GM19324 (cell line): ENCODE data around the gene PLK5.
"Not testable (repeated sequence)": the region's sequence is repeated elsewhere in the genome, so short reads cannot be mapped to it uniquely, and the experiment has no call there.

ENCODE experiments used
- ATAC-seq: cut with Tn5 transposase; IDR thresholded peaks from one replicate; pipeline ENCODE4 v1.9.1; 2021; ENCODE audit warnings: mild to moderate bottlenecking, moderate library complexity; ENCODE audit not compliant: unreplicated experiment, low FRiP score

PLK5 gene

GRCh38 chr19:1491114-1491848 is 32.6 kb upstream of the PLK5 start, which contains the start of gene REEP6:
REEP6 (plus strand) TSS chr19:1491181; CDS start chr19:1491270, 89 bp downstream.
- no peak for ATAC-seq

- no peak for ATAC-seq
Measured at GRCh38 chr19:1491849-1492170, 32.1 kb upstream of the PLK5 start.

- no peak for ATAC-seq
Measured at GRCh38 chr19:1492474-1493006, 31.3 kb upstream of the PLK5 start.

GRCh38 chr19:1494115-1494815 is 29.6 kb upstream of the PLK5 start:
- ATAC-seq = no peak

- ATAC-seq = no peak
Measured at GRCh38 chr19:1495051-1495798, 28.7 kb upstream of the PLK5 start.

- no peak for ATAC-seq
Measured at GRCh38 chr19:1495799-1496713, 27.8 kb upstream of the PLK5 start.

GRCh38 chr19:1496714-1497577 is 26.9 kb upstream of the PLK5 start:
- no peak for ATAC-seq

GRCh38 chr19:1497578-1498235 is 26.2 kb upstream of the PLK5 start:
- no peak for ATAC-seq

GRCh38 chr19:1499231-1499630 is 24.6 kb upstream of the PLK5 start:
- ATAC-seq = not testable (repeated sequence)

- no peak for ATAC-seq
Measured at GRCh38 chr19:1501200-1501595, 22.7 kb upstream of the PLK5 start.

- no peak for ATAC-seq
Measured at GRCh38 chr19:1502433-1503088, 21.3 kb upstream of the PLK5 start.

- ATAC-seq = no peak
Measured at GRCh38 chr19:1503089-1503924, 20.6 kb upstream of the PLK5 start.

- ATAC-seq = no peak
Measured at GRCh38 chr19:1503925-1504773, 19.7 kb upstream of the PLK5 start.

- ATAC-seq = no peak
Measured at GRCh38 chr19:1505012-1505411, 18.9 kb upstream of the PLK5 start.

- ATAC-seq = no peak
Measured at GRCh38 chr19:1505991-1506881, 17.6 kb upstream of the PLK5 start.
